ENCODE data around the gene ATXN1.

DNA sequence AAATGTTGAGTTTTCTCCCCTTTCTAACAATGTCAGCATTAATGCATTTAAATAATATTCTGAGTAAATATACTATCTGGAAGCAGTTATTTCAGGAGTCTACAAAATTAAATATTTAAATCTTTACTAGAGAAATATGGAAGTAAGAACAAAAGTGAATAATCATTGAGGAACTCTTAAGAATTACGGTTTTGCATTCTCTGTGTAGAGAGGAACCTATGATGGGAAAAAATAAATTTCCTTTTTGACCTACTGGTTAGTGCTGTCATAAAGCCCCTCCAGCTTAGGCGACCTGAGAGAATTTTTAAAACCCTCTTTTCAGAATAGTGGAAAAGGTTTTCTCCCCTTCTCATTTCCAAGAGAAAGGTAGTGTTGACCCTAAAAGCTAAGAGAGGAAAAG is 64.8 kb downstream of the ATXN1 start:
- TF ChIP-seq EZH2phosphoT487 (IDR thresholded peaks at IDR 0.05; ENCODE audit: unreplicated experiment), result no peak
- TF ChIP-seq, protein P1, sequence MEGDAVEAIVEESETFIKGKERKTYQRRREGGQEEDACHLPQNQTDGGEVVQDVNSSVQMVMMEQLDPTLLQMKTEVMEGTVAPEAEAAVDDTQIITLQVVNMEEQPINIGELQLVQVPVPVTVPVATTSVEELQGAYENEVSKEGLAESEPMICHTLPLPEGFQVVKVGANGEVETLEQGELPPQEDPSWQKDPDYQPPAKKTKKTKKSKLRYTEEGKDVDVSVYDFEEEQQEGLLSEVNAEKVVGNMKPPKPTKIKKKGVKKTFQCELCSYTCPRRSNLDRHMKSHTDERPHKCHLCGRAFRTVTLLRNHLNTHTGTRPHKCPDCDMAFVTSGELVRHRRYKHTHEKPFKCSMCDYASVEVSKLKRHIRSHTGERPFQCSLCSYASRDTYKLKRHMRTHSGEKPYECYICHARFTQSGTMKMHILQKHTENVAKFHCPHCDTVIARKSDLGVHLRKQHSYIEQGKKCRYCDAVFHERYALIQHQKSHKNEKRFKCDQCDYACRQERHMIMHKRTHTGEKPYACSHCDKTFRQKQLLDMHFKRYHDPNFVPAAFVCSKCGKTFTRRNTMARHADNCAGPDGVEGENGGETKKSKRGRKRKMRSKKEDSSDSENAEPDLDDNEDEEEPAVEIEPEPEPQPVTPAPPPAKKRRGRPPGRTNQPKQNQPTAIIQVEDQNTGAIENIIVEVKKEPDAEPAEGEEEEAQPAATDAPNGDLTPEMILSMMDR (conservative IDR thresholded peaks at IDR 0.05; ENCODE audit: low read depth in 2 of 2), result no peak
- TF ChIP-seq EZH2 (IDR thresholded peaks at IDR 0.05; ENCODE audit: low read depth, unreplicated experiment), result no peak

Data from GM23338 (cell line).